NT2/D1 (cell line): ENCODE measurements around the gene NUDT5.

Source experiments
- DNase-seq: peaks from one replicate; pipeline ENCODE4 v3.0.0-alpha.2; 2011; ENCODE audit warnings: low read depth, low spot score
- H3K27me3 ChIP-seq: 2 replicates; pipeline ENCODE4 v1.6.0; 2011; ENCODE audit warnings: mild to moderate bottlenecking; ENCODE audit not compliant: insufficient read length, insufficient read depth
- H3K36me3 ChIP-seq: 2 replicates; pipeline ENCODE4 v1.6.1; 2011; ENCODE audit warnings: mild to moderate bottlenecking, low read length, mixed read lengths; ENCODE audit not compliant: insufficient read depth, insufficient read length
- H3K4me1 ChIP-seq: 2 replicates; pipeline ENCODE4 v1.5.1; 2011; ENCODE audit not compliant: insufficient read depth, insufficient read length
- H3K4me3 ChIP-seq: 2 replicates; pipeline ENCODE4 v1.5.1; 2011; ENCODE audit warnings: low read depth; ENCODE audit not compliant: insufficient read length
- H3K9ac ChIP-seq: 2 replicates; pipeline ENCODE4 v1.6.0; 2011; ENCODE audit warnings: low read depth; ENCODE audit not compliant: insufficient read length
- H3K9me3 ChIP-seq: 2 replicates; pipeline ENCODE4 v1.5.1; 2011; ENCODE audit warnings: mild to moderate bottlenecking, low read length; ENCODE audit not compliant: insufficient read depth
- SUZ12 ChIP-seq: IDR thresholded peaks from 2 replicates; pipeline ENCODE4 v1.6.1; 2011; ENCODE audit not compliant: insufficient read length, insufficient read depth; ENCODE audit errors: extremely low read depth
- YY1 ChIP-seq: IDR thresholded peaks from 2 replicates; pipeline ENCODE4 v1.6.1; 2011; ENCODE audit not compliant: insufficient read length, insufficient read depth
- ZNF274 ChIP-seq: IDR thresholded peaks from 2 replicates; pipeline ENCODE4 v1.6.1; 2011; ENCODE audit warnings: mild to moderate bottlenecking, low read depth, low read length

NUDT5 gene

GRCh38 chr10:12130237-12130872 lies 65.3 kb downstream of the NUDT5 start:
- Histone ChIP-seq H3K27me3 (no peaks in the 10 kb centered on the region), H3K9ac (peak overlapping the region; percentile 88)
- DNase-seq, result peak; percentile 22

GRCh38 chr10:12129222-12130111 lies 66.2 kb downstream of the NUDT5 start, which contains the start of gene SEC61A2:
Gene SEC61A2, plus strand, starts transcription at chr10:12129677. Its CDS starts 111 bp downstream, at chr10:12129788.
- H3K4me3 ChIP-seq, result peak within 1 kb of the TSS; percentile 75
- H3K9ac ChIP-seq, result peak within 1 kb of the TSS; percentile 88
- peak; percentile 63 for DNase-seq
- TF ChIP-seq ZNF274, result no peak
- TF ChIP-seq YY1, result no peak
- TF ChIP-seq SUZ12, result no peak
- no peaks in the 10 kb centered on the region for H3K27me3 ChIP-seq
- H3K9me3 ChIP-seq, result no peaks in the 10 kb centered on the region
- no peaks in the 10 kb centered on the region for H3K4me1 ChIP-seq
- no peaks in the 10 kb centered on the region for H3K36me3 ChIP-seq

More at GRCh38 chr10:12130237-12130872, 65.3 kb downstream of the NUDT5 start:
- no peaks in the 10 kb centered on the region for H3K9me3 ChIP-seq
- H3K4me3 ChIP-seq, result peak overlapping the region; percentile 75
- TF ChIP-seq ZNF274, result no peak
- TF ChIP-seq SUZ12, result no peak
- no peak for TF ChIP-seq YY1
- H3K36me3 ChIP-seq, result peaks cover under 1% of the 10 kb centered on the region
- no peaks in the 10 kb centered on the region for H3K4me1 ChIP-seq

- H3K27me3 ChIP-seq, result no peaks in the 10 kb centered on the region
- H3K36me3 ChIP-seq, result peaks cover 42% of the 10 kb centered on the region
- DNase-seq, result no peak
- no peak for TF ChIP-seq ZNF274
- TF ChIP-seq SUZ12, result no peak
- no peak for TF ChIP-seq YY1
- H3K4me1 ChIP-seq, result no peaks in the 10 kb centered on the region
- H3K4me3 ChIP-seq, result no peak overlapping the region
- H3K9me3 ChIP-seq, result no peaks in the 10 kb centered on the region
- H3K9ac ChIP-seq, result no peak overlapping the region
Measured at GRCh38 chr10:12121673-12122072, 74.0 kb downstream of the NUDT5 start.
